ENCODE measurements around the gene SIN3A. TPM values are rescaled to one million over a fixed set of nuclear protein-coding genes. Genes with fewer than 3 reads are reported as not detected.

Gene SIN3A
- total RNA-seq, 1 donor from 2014 or later = 69.0 TPM

DNA sequence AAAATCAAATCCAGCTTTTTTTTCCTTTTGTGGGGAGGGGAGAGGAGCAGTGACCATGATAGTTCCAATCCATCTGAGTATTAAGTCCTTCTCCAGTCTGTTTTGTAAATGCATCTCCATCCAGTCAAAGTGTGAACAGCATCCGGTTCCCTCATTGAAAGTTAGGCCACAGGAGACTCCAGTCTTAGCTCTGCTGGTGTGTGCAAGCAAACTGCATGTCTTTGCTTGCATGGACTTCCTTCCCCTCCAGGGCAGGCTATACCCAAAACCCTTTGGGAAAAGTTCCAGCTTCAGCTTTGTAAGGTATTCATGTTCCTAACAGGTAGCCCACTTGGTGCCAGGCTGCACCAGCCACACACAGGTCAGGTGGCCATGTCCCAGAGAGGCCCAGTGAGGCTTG is 80.0 kb downstream of the SIN3A start:
- Histone ChIP-seq H3K27ac (no peak overlapping the region), H2AFZ (replicated peaks) (no peak overlapping the region)
- H3K27me3 Mint-ChIP-seq (ENCODE audit: insufficient read depth, low read depth) = peaks cover 2% of the 10 kb centered on the region

DNA sequence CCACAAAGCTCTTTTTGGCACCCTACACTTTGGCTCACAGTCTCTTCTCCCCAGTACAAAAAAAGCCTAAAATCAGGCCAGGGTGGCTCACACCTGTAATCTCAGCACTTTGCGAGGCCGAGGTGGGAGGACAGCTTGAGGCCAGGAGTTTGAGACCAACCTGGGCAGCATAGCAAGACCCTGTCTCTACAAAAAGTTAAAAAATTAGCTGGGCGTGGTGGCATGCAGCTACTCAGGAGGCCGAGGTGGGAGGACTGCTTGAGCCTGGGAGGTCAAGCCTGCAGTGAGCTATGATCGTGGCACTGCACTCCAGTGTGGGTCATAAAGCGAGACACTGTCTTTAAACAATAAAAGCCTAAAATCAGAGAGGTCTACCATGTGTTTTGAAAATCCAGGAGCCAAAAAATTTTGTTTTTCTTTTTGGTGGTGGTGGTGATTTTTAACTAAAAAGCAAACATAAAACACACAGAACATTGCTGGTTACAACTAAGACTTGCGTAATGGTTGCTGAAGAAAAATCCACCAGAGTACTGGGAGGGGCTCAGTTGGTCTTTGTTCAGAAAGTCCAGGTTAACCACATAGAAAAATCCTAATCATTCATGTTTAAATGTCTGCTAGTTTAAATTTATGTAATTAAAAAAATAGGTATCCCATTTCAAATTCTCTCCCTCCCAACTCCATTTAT is 81.5 kb downstream of the SIN3A start:
- Mint-ChIP-seq H3K4me1 (peaks cover 15% of the 10 kb centered on the region), H3K4me3 (peak overlapping the region; percentile 89), H3K36me3 (peaks cover 12% of the 10 kb centered on the region), H3K9me3 (no peaks in the 10 kb centered on the region), H3K27ac (peak overlapping the region; percentile 38), H3K27me3 (ENCODE audit: insufficient read depth, low read depth) (peaks cover 2% of the 10 kb centered on the region)
- Histone ChIP-seq H3K4me3 (no peak overlapping the region), H3K9me3 (ENCODE audit: low read depth) (no peaks in the 10 kb centered on the region), H3K36me3 (peaks cover 15% of the 10 kb centered on the region), H3K27me3 (no peaks in the 10 kb centered on the region), H4K20me1 (ENCODE audit: low read depth) (peaks cover 34% of the 10 kb centered on the region), H3K9ac (no peak overlapping the region), H3K79me2 (ENCODE audit: low read depth) (peaks cover 24% of the 10 kb centered on the region), H3K4me1 (peaks cover 9% of the 10 kb centered on the region), H3F3A (ENCODE audit: low read depth) (peaks cover 38% of the 10 kb centered on the region), H3K4me2 (peak overlapping the region; percentile 87), H3K27ac (peak overlapping the region; percentile 29), H2AFZ (replicated peaks) (no peak overlapping the region)
- DNase-seq (ENCODE audit: low spot score) = no peak
- no peak for TF ChIP-seq EZH2 (IDR thresholded peaks at IDR 0.05)

More for the DNA sequence above, 80.0 kb downstream of the SIN3A start:
- TF ChIP-seq, protein P1, sequence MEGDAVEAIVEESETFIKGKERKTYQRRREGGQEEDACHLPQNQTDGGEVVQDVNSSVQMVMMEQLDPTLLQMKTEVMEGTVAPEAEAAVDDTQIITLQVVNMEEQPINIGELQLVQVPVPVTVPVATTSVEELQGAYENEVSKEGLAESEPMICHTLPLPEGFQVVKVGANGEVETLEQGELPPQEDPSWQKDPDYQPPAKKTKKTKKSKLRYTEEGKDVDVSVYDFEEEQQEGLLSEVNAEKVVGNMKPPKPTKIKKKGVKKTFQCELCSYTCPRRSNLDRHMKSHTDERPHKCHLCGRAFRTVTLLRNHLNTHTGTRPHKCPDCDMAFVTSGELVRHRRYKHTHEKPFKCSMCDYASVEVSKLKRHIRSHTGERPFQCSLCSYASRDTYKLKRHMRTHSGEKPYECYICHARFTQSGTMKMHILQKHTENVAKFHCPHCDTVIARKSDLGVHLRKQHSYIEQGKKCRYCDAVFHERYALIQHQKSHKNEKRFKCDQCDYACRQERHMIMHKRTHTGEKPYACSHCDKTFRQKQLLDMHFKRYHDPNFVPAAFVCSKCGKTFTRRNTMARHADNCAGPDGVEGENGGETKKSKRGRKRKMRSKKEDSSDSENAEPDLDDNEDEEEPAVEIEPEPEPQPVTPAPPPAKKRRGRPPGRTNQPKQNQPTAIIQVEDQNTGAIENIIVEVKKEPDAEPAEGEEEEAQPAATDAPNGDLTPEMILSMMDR (IDR thresholded peaks at IDR 0.05) = no peak
- no peak for TF ChIP-seq EZH2phosphoT487 (IDR thresholded peaks at IDR 0.05)
- TF ChIP-seq EZH2 (IDR thresholded peaks at IDR 0.05) = no peak
- peaks cover 15% of the 10 kb centered on the region for H3K4me1 Mint-ChIP-seq
- H3K4me2 ChIP-seq = no peak overlapping the region
- no peak for DNase-seq (ENCODE audit: low spot score)
- H4K20me1 ChIP-seq (ENCODE audit: low read depth) = peaks cover 34% of the 10 kb centered on the region
- H3K9ac ChIP-seq = no peak overlapping the region
- peaks cover 24% of the 10 kb centered on the region for H3K79me2 ChIP-seq (ENCODE audit: low read depth)
- peaks cover 25% of the 10 kb centered on the region for H3K36me3 Mint-ChIP-seq
- no peaks in the 10 kb centered on the region for H3K27me3 ChIP-seq
- no peaks in the 10 kb centered on the region for H3K9me3 Mint-ChIP-seq
- peaks cover 9% of the 10 kb centered on the region for H3K4me1 ChIP-seq
- H3K36me3 ChIP-seq = peaks cover 22% of the 10 kb centered on the region
- no peak overlapping the region for H3K4me3 ChIP-seq
- no peak overlapping the region for H3K27ac Mint-ChIP-seq
- H3K4me3 Mint-ChIP-seq = no peak overlapping the region
- H3K9me3 ChIP-seq (ENCODE audit: low read depth) = no peaks in the 10 kb centered on the region
- H3F3A ChIP-seq (ENCODE audit: low read depth) = peaks cover 38% of the 10 kb centered on the region

DNA sequence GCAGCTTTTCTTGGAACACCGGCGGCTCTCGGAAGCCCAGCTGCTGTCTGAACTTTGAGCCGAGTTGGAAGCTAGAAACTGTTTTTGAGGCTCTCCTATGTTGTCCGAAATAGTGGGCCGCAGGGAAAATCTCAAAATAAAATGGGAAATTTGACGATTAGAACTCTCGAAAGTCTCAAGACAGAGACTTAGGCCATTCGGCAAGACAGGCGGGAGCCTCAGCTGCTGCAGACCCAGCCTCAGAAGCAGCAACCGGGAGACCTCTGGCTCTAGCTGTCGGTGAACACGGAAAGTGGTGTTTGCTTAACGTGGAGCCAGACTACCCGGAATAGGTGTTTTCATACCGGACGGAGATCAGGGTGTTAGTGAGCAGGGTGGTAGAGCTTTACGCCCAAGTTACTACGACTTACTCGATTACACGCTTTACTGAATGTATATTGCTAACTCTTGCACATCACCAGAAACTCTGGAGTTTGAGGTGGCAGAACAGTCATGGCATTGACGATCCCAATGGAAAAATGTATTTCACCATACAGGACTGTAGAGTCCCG is 82.7 kb downstream of the SIN3A start:
- Histone ChIP-seq H3K27me3 (no peaks in the 10 kb centered on the region), H4K20me1 (ENCODE audit: low read depth) (peaks cover 22% of the 10 kb centered on the region), H3F3A (ENCODE audit: low read depth) (peaks cover 38% of the 10 kb centered on the region), H3K4me3 (peak overlapping the region; percentile 63), H3K4me2 (peak overlapping the region; percentile 87), H3K36me3 (peaks cover 15% of the 10 kb centered on the region), H3K9ac (peak overlapping the region; percentile 52), H3K79me2 (ENCODE audit: low read depth) (peaks cover 14% of the 10 kb centered on the region), H2AFZ (replicated peaks) (peak overlapping the region; percentile 66), H3K27ac (peak overlapping the region; percentile 66), H3K4me1 (peaks cover 9% of the 10 kb centered on the region), H3K9me3 (ENCODE audit: low read depth) (no peaks in the 10 kb centered on the region)
- Mint-ChIP-seq H3K4me3 (peak overlapping the region; percentile 89), H3K27ac (no peak overlapping the region), H3K27me3 (ENCODE audit: insufficient read depth, low read depth) (no peaks in the 10 kb centered on the region), H3K36me3 (peaks cover 3% of the 10 kb centered on the region), H3K9me3 (no peaks in the 10 kb centered on the region), H3K4me1 (peaks cover 15% of the 10 kb centered on the region)
- no peak for DNase-seq (ENCODE audit: low spot score)
- TF ChIP-seq EZH2 (IDR thresholded peaks at IDR 0.05) (no peak), EZH2phosphoT487 (IDR thresholded peaks at IDR 0.05) (no peak)
- TF ChIP-seq, protein P1 (IDR thresholded peaks at IDR 0.05) = no peak
